Endothelial cell of umbilical vein (primary cell): ENCODE measurements around the gene MEGF10. TPM values are rescaled to one million over a fixed set of nuclear protein-coding genes. Genes with fewer than 3 reads are reported as not detected.

ENCODE experiments used
- BruUV-seq: library from RNA; stranded (reverse); fragments of 400-500 nt; replicated peaks from 2 replicates; lab custom pipeline; 2021; lab: Mats Ljungman, UMichigan
- CTCF ChIA-PET: fragments of 300-600, 350-600 bp; sonication (Branson Sonifier 250); formaldehyde crosslinking; loops from one replicate; lab custom pipeline; 2021; ENCODE audit warnings: antibody characterized with exemption, inconsistent platforms; lab: Charles Lee
- POLR2A ChIA-PET: fragments of 300-600, 350-600 bp; sonication (Branson Sonifier 250); formaldehyde crosslinking; loops from one replicate; lab custom pipeline; 2021; ENCODE audit warnings: antibody characterized with exemption, inconsistent platforms; lab: Charles Lee
- DNase-seq: peaks from one replicate; pipeline ENCODE4 v3.0.0-alpha.2; 2011; ENCODE audit warnings: low read depth, low spot score
- FAIRE-seq: peaks from 2 replicates; lab custom pipeline; 2011; peaks lifted over from hg19 to GRCh38; lab: Jason Lieb, UNC
- H2AFZ ChIP-seq: 2 replicates; pipeline ENCODE4 v1.6.0; 2012; ENCODE audit warnings: low read depth, low read length, control low read depth, inconsistent platforms
- H3K27ac ChIP-seq: 2 replicates; pipeline ENCODE4 v1.5.1; 2011; ENCODE audit warnings: low read depth, mild to moderate bottlenecking, control low read depth, low read length, moderate library complexity; ENCODE audit not compliant: insufficient read depth
- H3K27me3 ChIP-seq, 2 experiments: 2 replicates each; pipeline versions ENCODE4 v1.6.0 to v1.6.1; 2011; ENCODE audit warnings: low read length in 2 of 2, mixed read lengths in 1 of 2; ENCODE audit not compliant: control insufficient read depth in 2 of 2, insufficient read depth in 2 of 2
- H3K36me3 ChIP-seq, 2 experiments: 2 replicates in 1 of 2; 3 replicates in 1 of 2; pipeline ENCODE4 v1.5.1; 2011; ENCODE audit warnings: low read length in 2 of 2, mild to moderate bottlenecking in 1 of 2, moderate library complexity in 1 of 2; ENCODE audit not compliant: control insufficient read depth in 2 of 2, insufficient read depth in 2 of 2; ENCODE audit errors: extremely low read depth in 1 of 2
- H3K4me1 ChIP-seq: 3 replicates; pipeline ENCODE4 v1.5.1; 2011; ENCODE audit warnings: mild to moderate bottlenecking, low read length; ENCODE audit not compliant: control insufficient read depth, insufficient read depth; ENCODE audit errors: extremely low read depth
- H3K4me2 ChIP-seq: 2 replicates; pipeline ENCODE4 v1.6.1; 2011; ENCODE audit warnings: low read length, control low read depth, mixed read lengths; ENCODE audit not compliant: insufficient read depth
- H3K4me3 ChIP-seq, 3 experiments: fragments of 200-600 bp in 1 of 3; sonication (generic), shearing (Covaris generic) in 1 of 3; replicated peaks in 1 of 3; 2 replicates each; pipeline ENCODE4 v1.5.1; 2011 to 2016; ENCODE audit warnings: control low read depth in 3 of 3, low read length in 3 of 3, mild to moderate bottlenecking in 2 of 3, inconsistent platforms in 1 of 3, low read depth in 1 of 3, moderate library complexity in 1 of 3; ENCODE audit not compliant: insufficient read depth in 1 of 3
- H3K79me2 ChIP-seq: 2 replicates; pipeline ENCODE4 v1.6.0; 2012; ENCODE audit warnings: low read length, inconsistent platforms; ENCODE audit not compliant: control insufficient read depth, insufficient read depth
- H3K9ac ChIP-seq: replicated peaks from 2 replicates; pipeline ENCODE3; 2011; ENCODE audit warnings: low read length, control low read depth; ENCODE audit not compliant: insufficient read depth; ENCODE audit errors: extremely low read depth
- H3K9me1 ChIP-seq: replicated peaks from 3 replicates; pipeline ENCODE4 v1.6.0; 2011; ENCODE audit warnings: mild to moderate bottlenecking, low read length; ENCODE audit not compliant: control insufficient read depth, insufficient read depth; ENCODE audit errors: extremely low read depth
- H3K9me3 ChIP-seq: replicated peaks from 2 replicates; pipeline ENCODE4 v1.5.1; 2012; ENCODE audit warnings: low read length, inconsistent platforms; ENCODE audit not compliant: control insufficient read depth, insufficient read depth
- H4K20me1 ChIP-seq: replicated peaks from 2 replicates; pipeline ENCODE3; 2011; ENCODE audit warnings: mild to moderate bottlenecking, low read length; ENCODE audit not compliant: control insufficient read depth, insufficient read depth; ENCODE audit errors: extremely low read depth
- CTCF ChIP-seq, 2 donors: IDR thresholded peaks; 1 replicate in 1 of 2; 2 replicates in 1 of 2; pipeline ENCODE4 v1.5.1; 2011; ENCODE audit warnings: low read length in 2 of 2, mild to moderate bottlenecking in 2 of 2, moderate library complexity in 2 of 2, control low read depth in 1 of 2, inconsistent platforms in 1 of 2, low read depth in 1 of 2; ENCODE audit not compliant: insufficient read depth in 1 of 2; ENCODE audit errors: extremely low read depth in 1 of 2
- EZH2 ChIP-seq: IDR thresholded peaks from 2 replicates; pipeline ENCODE4 v1.6.1; 2012; ENCODE audit warnings: borderline replicate concordance, low read depth, mild to moderate bottlenecking, moderate library complexity, low read length, inconsistent platforms; ENCODE audit not compliant: severe bottlenecking
- FOS ChIP-seq: IDR thresholded peaks from 2 replicates; pipeline ENCODE4 v1.6.1; 2011; ENCODE audit warnings: mild to moderate bottlenecking, low read length, moderate library complexity, borderline replicate concordance; ENCODE audit not compliant: insufficient read depth
- GATA2 ChIP-seq: IDR thresholded peaks from 2 replicates; pipeline ENCODE4 v1.7.0; 2011; ENCODE audit warnings: low read depth, mild to moderate bottlenecking, moderate library complexity, mixed read lengths, low read length; ENCODE audit not compliant: insufficient read length, insufficient read depth
- JUN ChIP-seq: IDR thresholded peaks from 2 replicates; pipeline ENCODE4 v1.6.1; 2011; ENCODE audit warnings: borderline replicate concordance, low read depth; ENCODE audit not compliant: insufficient read length, insufficient read depth
- MAX ChIP-seq: IDR thresholded peaks from 2 replicates; pipeline ENCODE4 v1.6.1; 2011; ENCODE audit not compliant: insufficient read depth, insufficient read length
- MYC ChIP-seq: IDR thresholded peaks from one replicate; pipeline ENCODE4 v1.6.1; 2011; ENCODE audit warnings: mild to moderate bottlenecking, low read depth, low read length
- POLR2A ChIP-seq: IDR thresholded peaks from 2 replicates; pipeline ENCODE4 v1.6.1; 2012; ENCODE audit warnings: low read depth, mild to moderate bottlenecking, control low read depth, low read length
- POLR2AphosphoS5 ChIP-seq: IDR thresholded peaks from 2 replicates; pipeline ENCODE4 v1.6.1; 2012; ENCODE audit warnings: low read depth, mild to moderate bottlenecking, control low read depth, low read length, moderate library complexity; ENCODE audit not compliant: insufficient read depth
- dilution Hi-C: fragments of 300-500 bp; cut with MboI; formaldehyde crosslinking; loops from one replicate; pipeline ENCODE4 v1.15.0; 2019; ENCODE audit warnings: low sequenced_read_pairs; ENCODE audit not compliant: extremely low pct_ligation_motif_present
- intact Hi-C: fragments of 100-400 bp; cut with micrococcal nuclease; formaldehyde crosslinking; loops from one replicate; pipeline ENCODE4 v1.10.0; 2022
- polyA plus RNA-seq, 4 experiments: library from polyadenylated mRNA; depleted of rRNA in 3 of 4; stranded (reverse) in 3 of 4; unstranded in 1 of 4; fragments of >200 nt; gene quantifications; 2 replicates each; pipeline versions ENCODE4 v1.2.1 to v1.2.3, GENCODE V29; 2011 to 2012; ENCODE audit warnings: missing spikeins in 1 of 4
- total RNA-seq: library from RNA; stranded (reverse); gene quantifications from 2 replicates; pipeline ENCODE4 v1.2.3, GENCODE V29; 2021

Gene MEGF10
- total and polyA plus RNA-seq, 2 donors (not counting 3 experiments of a cell fraction or from before 2014, with no cell fraction given): 0.30 to 1.00 TPM

GRCh38 chr5:127426661-127427060, 136.1 kb downstream of the MEGF10 start:
- no peaks in the 10 kb centered on the region for H3K9me1 ChIP-seq
- H3K4me1 ChIP-seq: no peaks in the 10 kb centered on the region
- POLR2A ChIA-PET: no interaction called here
- no peak overlapping the region for H3K4me2 ChIP-seq
- no peaks in the 10 kb centered on the region for H4K20me1 ChIP-seq
- CTCF ChIA-PET: no interaction called here
- BruUV-seq: no TSS peak
- dilution Hi-C loops (no loop called here), intact Hi-C loops (no loop called here)
- no peak for FAIRE-seq
- H3K27me3 ChIP-seq: peaks cover 0 to 6% of the 10 kb centered on the region in 2 experiments
- H3K4me3 ChIP-seq: no peak overlapping the region
- TF ChIP-seq CTCF (IDR thresholded peaks at IDR 0.05; ENCODE audit: extremely low read depth in 1 of 2, insufficient read depth in 1 of 2, low read depth in 1 of 2, low read length in 2 of 2) (no peak), JUN (no peak), MAX (no peak), MYC (no peak), POLR2A (no peak), EZH2 (no peak), GATA2 (no peak), POLR2AphosphoS5 (no peak), FOS (no peak)
- H3K79me2 ChIP-seq: no peaks in the 10 kb centered on the region
- no peak overlapping the region for H3K9ac ChIP-seq
- H3K9me3 ChIP-seq: no peaks in the 10 kb centered on the region
- H3K36me3 ChIP-seq: no peaks in the 10 kb centered on the region
- no peak overlapping the region for H3K27ac ChIP-seq
- no peak for DNase-seq
- no peak overlapping the region for H2AFZ ChIP-seq
